ENCODE measurements around the gene KIF13A. TPM values are rescaled to one million over a fixed set of nuclear protein-coding genes. Genes with fewer than 3 reads are reported as not detected.
A peak's percentile ranks its signal among the peaks of the same experiment; 100 is the strongest.

Gene KIF13A
- total RNA-seq, 1 donor from 2014 or later = 38.4 TPM

- Histone ChIP-seq H3K4me3 (ENCODE audit: insufficient read depth, low read depth, low read length) (no peak overlapping the region), H3K36me3 (ENCODE audit: insufficient read depth, low read length) (no peaks in the 10 kb centered on the region), H3K4me1 (ENCODE audit: insufficient read depth, low read length) (peaks cover 34% of the 10 kb centered on the region), H3K27ac (ENCODE audit: low read depth, low read length) (peak overlapping the region; percentile 36), H3K79me2 (ENCODE audit: insufficient read depth, low read length) (peaks cover 78% of the 10 kb centered on the region), H3K9me3 (ENCODE audit: insufficient read depth, low read depth, low read length) (no peaks in the 10 kb centered on the region), H4K20me1 (ENCODE audit: insufficient read depth, low read length) (peaks cover 3% of the 10 kb centered on the region), H2AFZ (ENCODE audit: low read depth, low read length) (no peak overlapping the region), H3K4me2 (ENCODE audit: low read length) (peak overlapping the region; percentile 15), H3K27me3 (ENCODE audit: insufficient read depth, low read length) (no peaks in the 10 kb centered on the region), H3K9ac (ENCODE audit: low read length) (no peak overlapping the region)
- peaks cover 6% of the 10 kb centered on the region for H3K36me3 Mint-ChIP-seq (ENCODE audit: low read depth, unreplicated experiment)
- DNase-seq (ENCODE audit: low read depth) (peak; percentile 77), FAIRE-seq (peak; percentile 5)
- TF ChIP-seq EZH2 (IDR thresholded peaks at IDR 0.05; ENCODE audit: insufficient read depth, low read length) = no peak
- TF ChIP-seq CTCF (IDR thresholded peaks at IDR 0.05; ENCODE audit: insufficient read depth, low read depth, low read length) = no peak
- H3K27me3 Mint-ChIP-seq (ENCODE audit: low read depth, unreplicated experiment) = no peaks in the 10 kb centered on the region
- H3K9me3 Mint-ChIP-seq (ENCODE audit: unreplicated experiment) = no peaks in the 10 kb centered on the region
- peak overlapping the region; percentile 20 for H3K27ac Mint-ChIP-seq (ENCODE audit: unreplicated experiment)
- H3K4me1 Mint-ChIP-seq (ENCODE audit: low read depth, unreplicated experiment) = peaks cover 44% of the 10 kb centered on the region
- no peak overlapping the region for H3K4me3 Mint-ChIP-seq (ENCODE audit: unreplicated experiment)
Observed at GRCh38 chr6:17965397-17965796, 22.0 kb downstream of the KIF13A start.

GRCh38 chr6:17964633-17965032 lies 22.8 kb downstream of the KIF13A start:
- no peak overlapping the region for H3K4me3 Mint-ChIP-seq (ENCODE audit: unreplicated experiment)
- H4K20me1 ChIP-seq (ENCODE audit: insufficient read depth, low read length) = peaks cover 3% of the 10 kb centered on the region
- TF ChIP-seq EZH2 (IDR thresholded peaks at IDR 0.05; ENCODE audit: insufficient read depth, low read length) (no peak), CTCF (IDR thresholded peaks at IDR 0.05; ENCODE audit: insufficient read depth, low read depth, low read length) (no peak)

GRCh38 chr6:17962436-17963031 lies 24.9 kb downstream of the KIF13A start:
- Mint-ChIP-seq H3K36me3 (ENCODE audit: low read depth, unreplicated experiment) (peaks cover 6% of the 10 kb centered on the region), H3K27me3 (ENCODE audit: low read depth, unreplicated experiment) (no peaks in the 10 kb centered on the region), H3K9me3 (ENCODE audit: unreplicated experiment) (no peaks in the 10 kb centered on the region), H3K27ac (ENCODE audit: unreplicated experiment) (peak overlapping the region; percentile 84), H3K4me1 (ENCODE audit: low read depth, unreplicated experiment) (peaks cover 39% of the 10 kb centered on the region), H3K4me3 (ENCODE audit: unreplicated experiment) (peak overlapping the region; percentile 43)
- DNase-seq (ENCODE audit: low read depth) (peak; percentile 98), FAIRE-seq (peak; percentile 85)
- Histone ChIP-seq H3K4me1 (ENCODE audit: insufficient read depth, low read length) (peaks cover 21% of the 10 kb centered on the region), H3K27me3 (ENCODE audit: insufficient read depth, low read length) (no peaks in the 10 kb centered on the region), H4K20me1 (ENCODE audit: insufficient read depth, low read length) (peaks cover 5% of the 10 kb centered on the region), H2AFZ (ENCODE audit: low read depth, low read length) (peak overlapping the region; percentile 53), H3K4me2 (ENCODE audit: low read length) (peak overlapping the region; percentile 77), H3K27ac (ENCODE audit: low read depth, low read length) (peak overlapping the region; percentile 6), H3K9ac (ENCODE audit: low read length) (no peak overlapping the region), H3K79me2 (ENCODE audit: insufficient read depth, low read length) (peaks cover 79% of the 10 kb centered on the region), H3K36me3 (ENCODE audit: insufficient read depth, low read length) (no peaks in the 10 kb centered on the region), H3K9me3 (ENCODE audit: insufficient read depth, low read depth, low read length) (no peaks in the 10 kb centered on the region), H3K4me3 (ENCODE audit: insufficient read depth, low read depth, low read length) (no peak overlapping the region)
- TF ChIP-seq CTCF (IDR thresholded peaks at IDR 0.05; ENCODE audit: insufficient read depth, low read depth, low read length) (no peak), EZH2 (IDR thresholded peaks at IDR 0.05; ENCODE audit: insufficient read depth, low read length) (no peak)

More at GRCh38 chr6:17964633-17965032, 22.8 kb downstream of the KIF13A start:
- Histone ChIP-seq H3K4me3 (ENCODE audit: insufficient read depth, low read depth, low read length) (no peak overlapping the region), H3K9me3 (ENCODE audit: insufficient read depth, low read depth, low read length) (no peaks in the 10 kb centered on the region), H3K4me1 (ENCODE audit: insufficient read depth, low read length) (peaks cover 34% of the 10 kb centered on the region), H3K9ac (ENCODE audit: low read length) (no peak overlapping the region), H3K27ac (ENCODE audit: low read depth, low read length) (peak overlapping the region; percentile 36), H3K4me2 (ENCODE audit: low read length) (peak overlapping the region; percentile 37), H3K79me2 (ENCODE audit: insufficient read depth, low read length) (peaks cover 81% of the 10 kb centered on the region), H3K36me3 (ENCODE audit: insufficient read depth, low read length) (no peaks in the 10 kb centered on the region), H3K27me3 (ENCODE audit: insufficient read depth, low read length) (no peaks in the 10 kb centered on the region), H2AFZ (ENCODE audit: low read depth, low read length) (no peak overlapping the region)
- no peak for FAIRE-seq
- Mint-ChIP-seq H3K9me3 (ENCODE audit: unreplicated experiment) (no peaks in the 10 kb centered on the region), H3K36me3 (ENCODE audit: low read depth, unreplicated experiment) (peaks cover 6% of the 10 kb centered on the region), H3K4me1 (ENCODE audit: low read depth, unreplicated experiment) (peaks cover 44% of the 10 kb centered on the region), H3K27me3 (ENCODE audit: low read depth, unreplicated experiment) (no peaks in the 10 kb centered on the region), H3K27ac (ENCODE audit: unreplicated experiment) (peak overlapping the region; percentile 37)
- peak; percentile 26 for DNase-seq (ENCODE audit: low read depth)
